GM12892 (cell line): ENCODE measurements around the gene RD3L.
"Not testable (repeated sequence)": the region's sequence is repeated elsewhere in the genome, so short reads cannot be mapped to it uniquely, and the experiment has no call there.

Source experiments
- DNase-seq: peaks from one replicate; pipeline ENCODE4 v3.0.0; 2011; ENCODE audit not compliant: insufficient read length
- FAIRE-seq: peaks from 2 replicates; lab custom pipeline; 2011; peaks lifted over from hg19 to GRCh38; lab: Jason Lieb, UNC
- POLR2A ChIP-seq: IDR thresholded peaks from 2 replicates; pipeline ENCODE4 v1.6.1; 2011; ENCODE audit warnings: low read depth, low read length, control low read depth
- POLR2AphosphoS5 ChIP-seq: IDR thresholded peaks from 2 replicates; pipeline ENCODE4 v1.6.1; 2011; ENCODE audit warnings: low read depth, low read length, control low read depth
- TAF1 ChIP-seq: IDR thresholded peaks from 2 replicates; pipeline ENCODE4 v1.6.1; 2011; ENCODE audit warnings: low read depth, mild to moderate bottlenecking, control low read depth, low read length, borderline replicate concordance

The RD3L gene

DNA sequence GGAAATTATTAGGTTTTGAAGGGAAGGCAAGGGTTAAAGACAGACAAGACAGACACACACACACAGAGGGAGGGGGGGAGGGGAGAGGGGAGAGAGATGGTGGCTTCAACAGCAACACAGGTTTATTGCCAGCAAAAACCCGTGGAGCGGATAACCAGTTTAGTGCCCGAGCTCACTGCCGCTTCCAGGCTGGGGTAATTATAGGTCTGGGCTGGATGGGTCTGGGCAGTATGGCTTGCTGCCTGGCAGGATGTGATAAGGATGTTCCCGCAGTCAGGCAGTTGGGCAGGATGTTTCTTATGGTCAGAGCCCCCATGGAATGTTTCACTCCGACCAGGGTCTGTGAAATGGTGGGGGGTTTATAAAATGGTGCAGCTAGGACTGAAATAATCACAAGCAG, 18.5 kb downstream of the RD3L start:
- no peak for DNase-seq
- FAIRE-seq = no peak
- no peak for TF ChIP-seq TAF1

DNA sequence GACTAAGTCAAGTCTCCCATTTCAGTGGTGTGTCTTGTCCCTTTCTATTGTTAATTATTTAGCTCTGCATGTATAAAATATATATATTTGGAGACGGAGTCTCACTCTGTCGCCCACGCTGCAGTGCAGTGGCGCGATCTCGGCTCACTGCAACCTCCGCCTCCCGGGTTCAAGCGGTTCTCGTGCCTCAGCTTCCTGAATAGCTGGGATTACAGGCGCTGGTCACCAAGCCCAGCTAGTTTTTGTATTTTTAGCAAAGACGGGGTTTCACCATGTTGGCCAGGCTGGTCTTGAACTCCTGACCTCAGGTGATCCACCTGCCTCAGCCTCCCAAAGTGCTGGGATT, 20.5 kb downstream of the RD3L start:
- FAIRE-seq, DNase-seq: not testable (repeated sequence)

DNA sequence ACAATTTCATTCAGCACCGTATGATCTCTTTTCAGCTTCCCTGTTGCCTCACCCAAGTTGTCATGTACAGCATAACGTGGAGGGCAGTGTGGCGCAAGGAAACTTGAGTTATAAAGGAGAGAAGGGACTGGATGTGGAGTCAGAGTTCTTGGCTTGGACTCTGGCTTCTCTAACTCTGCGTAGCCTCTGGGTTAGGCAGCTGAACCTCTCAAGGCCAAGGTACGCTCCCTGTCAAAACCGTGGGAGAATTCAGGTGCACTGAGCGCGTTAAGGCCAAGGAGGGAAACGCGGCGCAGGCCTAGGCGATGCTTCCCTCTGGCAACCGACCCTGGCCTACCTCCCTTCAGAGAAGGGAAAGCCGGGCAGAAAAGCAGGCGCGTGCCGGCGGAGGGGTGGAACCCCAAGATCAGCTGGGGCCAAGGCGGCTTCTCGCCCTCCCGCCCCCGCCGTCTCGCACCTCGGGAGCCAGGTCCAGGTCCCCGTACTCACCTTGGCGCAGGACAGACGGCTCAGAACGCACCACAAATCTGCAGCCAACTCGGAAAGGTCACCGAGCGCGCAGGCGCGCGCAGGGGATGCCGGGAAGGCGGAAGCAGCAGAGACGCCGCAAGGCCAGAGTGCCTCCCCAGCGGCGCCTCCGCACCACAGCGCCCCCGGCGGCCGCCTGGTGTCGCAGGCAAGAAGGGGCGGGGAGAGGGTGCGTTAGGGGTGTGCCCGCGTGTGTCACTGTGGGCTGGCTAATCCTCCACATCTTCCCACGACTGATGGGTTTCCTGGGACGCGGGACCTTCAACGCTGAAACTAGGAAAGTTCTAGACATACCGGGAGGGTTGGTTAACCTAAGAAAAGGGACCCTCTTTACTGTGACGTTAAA, 21.1 kb downstream of the RD3L start:
- FAIRE-seq = peak; percentile 99
- TF ChIP-seq POLR2AphosphoS5 = peak; percentile 83
- TF ChIP-seq TAF1 = peak; percentile 86
- TF ChIP-seq POLR2A = peak; percentile 89
- DNase-seq = peak; percentile 92

GRCh38 chr14:103916636-103917262, 25.6 kb downstream of the RD3L start:
- TF ChIP-seq POLR2AphosphoS5 (no peak), TAF1 (no peak), POLR2A (no peak)
- FAIRE-seq (no peak), DNase-seq (no peak)

- no peak for DNase-seq
- no peak for FAIRE-seq
- TF ChIP-seq POLR2A (no peak), POLR2AphosphoS5 (no peak), TAF1 (no peak)
Observed at GRCh38 chr14:103915616-103916015, 26.7 kb downstream of the RD3L start.

- DNase-seq (no peak), FAIRE-seq (no peak)
- no peak for TF ChIP-seq POLR2AphosphoS5
- no peak for TF ChIP-seq TAF1
- TF ChIP-seq POLR2A = no peak
Observed at GRCh38 chr14:103910984-103911383, 31.3 kb downstream of the RD3L start.

GRCh38 chr14:103910262-103910935, 31.9 kb downstream of the RD3L start:
- peak; percentile 79 for FAIRE-seq
- no peak for DNase-seq
- no peak for TF ChIP-seq POLR2A
- no peak for TF ChIP-seq POLR2AphosphoS5

GRCh38 chr14:103909531-103910261, 32.6 kb downstream of the RD3L start:
- DNase-seq = no peak
- FAIRE-seq = no peak
- TF ChIP-seq POLR2A (no peak), TAF1 (no peak), POLR2AphosphoS5 (no peak)

GRCh38 chr14:103908580-103908979, 33.7 kb downstream of the RD3L start:
- FAIRE-seq (no peak), DNase-seq (no peak)
- TF ChIP-seq POLR2A = no peak
- no peak for TF ChIP-seq TAF1
- no peak for TF ChIP-seq POLR2AphosphoS5

DNA sequence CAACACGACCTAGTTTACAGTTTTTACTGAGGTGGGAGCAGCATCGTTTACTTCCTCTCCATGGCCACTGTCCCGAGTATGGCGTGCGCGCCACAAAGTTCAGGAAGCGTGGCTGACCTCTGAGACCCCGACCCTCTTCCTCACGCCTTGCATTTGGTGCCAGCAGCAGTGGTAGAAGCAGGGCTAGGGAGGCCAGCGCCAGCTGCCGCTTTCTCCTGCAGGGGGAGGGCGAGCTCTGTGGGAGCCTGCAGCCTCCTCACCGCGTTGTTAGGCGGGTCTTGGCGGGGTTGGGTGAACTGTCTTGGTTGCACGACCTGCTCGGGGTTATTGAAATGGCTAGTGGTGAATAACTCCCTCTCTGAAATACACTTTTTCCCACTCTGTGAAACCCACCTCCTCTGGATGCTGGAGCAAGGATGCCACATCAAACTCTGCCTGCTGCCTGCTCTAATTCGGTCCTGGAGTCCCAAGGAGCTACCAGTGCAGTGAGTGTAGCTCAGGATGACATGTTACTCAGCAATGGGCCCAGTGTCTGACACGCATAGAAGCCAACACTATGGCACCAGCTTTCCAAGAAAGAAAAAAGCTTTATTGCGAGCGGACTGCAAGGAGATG, 36.4 kb downstream of the RD3L start:
- no peak for TF ChIP-seq POLR2AphosphoS5
- no peak for TF ChIP-seq POLR2A
- TF ChIP-seq TAF1 = no peak
- DNase-seq (no peak), FAIRE-seq (no peak)

DNA sequence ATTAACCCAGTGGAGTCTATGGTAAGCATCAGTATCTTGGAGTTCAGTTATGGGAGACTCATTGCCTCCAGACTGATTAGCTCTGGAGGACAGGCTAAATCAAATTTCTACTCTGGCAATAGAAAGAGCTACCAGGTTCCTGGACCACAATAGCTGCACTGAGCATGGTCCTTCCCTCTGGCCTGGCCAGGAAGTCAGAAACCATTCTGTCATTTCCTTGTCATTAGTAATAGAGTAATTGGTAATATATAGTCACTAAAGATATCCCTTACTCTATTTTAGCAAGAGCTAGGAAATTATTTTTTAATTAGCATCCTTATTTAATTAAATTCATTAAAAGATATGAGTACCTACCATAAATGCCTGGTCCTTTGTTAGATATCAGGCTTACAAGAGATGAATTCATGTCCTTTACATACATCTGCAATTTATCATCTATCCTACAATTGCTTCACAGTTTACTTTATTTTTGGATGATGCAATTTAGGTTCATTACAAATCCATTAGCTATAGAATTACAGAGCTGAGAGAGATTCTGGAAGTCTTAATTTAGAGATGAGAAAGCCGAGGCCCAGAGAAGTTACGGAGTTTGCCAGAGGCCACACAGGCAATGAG, 37.7 kb downstream of the RD3L start:
- TF ChIP-seq POLR2A (no peak), POLR2AphosphoS5 (no peak), TAF1 (no peak)
- FAIRE-seq (no peak), DNase-seq (no peak)

DNA sequence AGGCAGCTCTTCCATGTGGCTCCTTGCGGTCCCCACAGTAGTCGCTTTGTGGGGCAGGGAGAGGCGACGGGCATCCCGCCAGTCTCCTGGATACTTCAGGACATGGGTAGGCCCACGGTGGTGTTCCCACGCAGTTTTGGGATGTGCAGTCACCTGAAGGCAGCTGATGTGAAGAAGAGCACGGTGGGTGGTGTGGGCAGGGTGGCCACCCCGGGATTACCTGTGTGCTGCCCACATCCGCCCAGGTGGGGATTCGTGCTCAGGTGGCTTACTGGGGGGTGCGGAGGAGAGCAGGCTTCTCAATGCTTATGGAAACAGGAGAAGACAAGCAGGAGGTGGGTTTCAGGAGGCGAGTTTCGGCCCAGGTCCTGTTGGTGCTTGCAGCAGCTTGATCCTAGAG, 42.5 kb downstream of the RD3L start:
- TF ChIP-seq POLR2AphosphoS5 (no peak), POLR2A (no peak), TAF1 (no peak)
- DNase-seq (no peak), FAIRE-seq (no peak)
